IMR-90 (cell line): ENCODE measurements around the gene SLIT3. TPM values are rescaled to one million over a fixed set of nuclear protein-coding genes. Genes with fewer than 3 reads are reported as not detected.

Source experiments
- ATAC-seq: fragments of 200-7000 bp; cut with Tn5 transposase; 2 replicates; pipeline ENCODE4 v1.9.1; 2020; ENCODE audit warnings: low read depth, mild to moderate bottlenecking, moderate library complexity
- BruUV-seq: library from RNA; stranded (reverse); fragments of 400-500 nt; replicated peaks from 2 replicates; lab custom pipeline; 2021; lab: Mats Ljungman, UMichigan
- CTCF ChIA-PET: fragments of 300-600 bp; formaldehyde crosslinking; extraction: SDS; loops from one replicate; lab custom pipeline; 2021; ENCODE audit warnings: antibody characterized with exemption; lab: Yijun Ruan, JAX
- POLR2A ChIA-PET: fragments of 300-600 bp; sonication (Branson Sonifier 250); formaldehyde crosslinking; loops from one replicate; lab custom pipeline; 2022; ENCODE audit warnings: antibody characterized with exemption; ENCODE audit not compliant: unreplicated experiment; lab: Charles Lee
- DNase-seq: peaks from one replicate; pipeline ENCODE4 v3.0.0; 2013
- H2AFZ ChIP-seq: replicated peaks from 2 replicates; pipeline ENCODE3; 2013; ENCODE audit warnings: low read length, mild to moderate bottlenecking; ENCODE audit not compliant: poor library complexity
- H2AK5ac ChIP-seq: 2 replicates; pipeline ENCODE4 v1.6.1; 2013; ENCODE audit warnings: low read depth, low read length, inconsistent platforms
- H2AK9ac ChIP-seq: replicated peaks from 2 replicates; pipeline ENCODE3; 2013; ENCODE audit warnings: mild to moderate bottlenecking, low read depth, low read length, moderate library complexity; ENCODE audit not compliant: poor library complexity
- H2BK120ac ChIP-seq: 2 replicates; pipeline ENCODE4 v1.6.1; 2013; ENCODE audit warnings: low read depth, low read length, inconsistent platforms
- H2BK15ac ChIP-seq: 3 replicates; pipeline ENCODE4 v1.6.1; 2013; ENCODE audit warnings: low read depth, low read length, inconsistent platforms
- H2BK20ac ChIP-seq: 2 replicates; pipeline ENCODE4 v1.6.1; 2013; ENCODE audit warnings: low read depth, mild to moderate bottlenecking, inconsistent platforms, low read length, moderate library complexity
- H2BK5ac ChIP-seq: 2 replicates; pipeline ENCODE4 v1.6.1; 2013; ENCODE audit warnings: mild to moderate bottlenecking, low read depth, low read length, inconsistent platforms; ENCODE audit not compliant: poor library complexity, severe bottlenecking
- H3K14ac ChIP-seq: replicated peaks from 2 replicates; pipeline ENCODE4 v1.6.1; 2013; ENCODE audit warnings: low read depth, low read length, inconsistent platforms
- H3K18ac ChIP-seq: 2 replicates; pipeline ENCODE4 v1.6.1; 2013; ENCODE audit warnings: low read depth, low read length, control low read depth
- H3K23ac ChIP-seq: 2 replicates; pipeline ENCODE4 v1.6.1; 2013; ENCODE audit warnings: low read depth, low read length, inconsistent platforms
- H3K27ac ChIP-seq: 2 replicates; pipeline ENCODE4 v1.5.1; 2013; ENCODE audit warnings: mild to moderate bottlenecking, control low read depth, low read length; ENCODE audit not compliant: insufficient read depth
- H3K27me3 ChIP-seq: 2 replicates; pipeline ENCODE4 v1.6.1; 2013; ENCODE audit warnings: low read length; ENCODE audit not compliant: control insufficient read depth, insufficient read depth
- H3K36me3 ChIP-seq: 2 replicates; pipeline ENCODE4 v1.6.1; 2013; ENCODE audit warnings: low read length, mixed read lengths; ENCODE audit not compliant: control insufficient read depth, insufficient read depth
- H3K4ac ChIP-seq: 2 replicates; pipeline ENCODE4 v1.6.1; 2013; ENCODE audit warnings: low read depth, low read length, inconsistent platforms
- H3K4me1 ChIP-seq: 2 replicates; pipeline ENCODE4 v1.6.1; 2013; ENCODE audit warnings: low read length, mixed read lengths; ENCODE audit not compliant: control insufficient read depth, insufficient read depth
- H3K4me2 ChIP-seq: 2 replicates; pipeline ENCODE4 v1.6.1; 2013; ENCODE audit warnings: low read depth, mild to moderate bottlenecking, control low read depth, low read length, moderate library complexity
- H3K4me3 ChIP-seq: 2 replicates; pipeline ENCODE4 v1.5.1; 2013; ENCODE audit warnings: low read depth, mild to moderate bottlenecking, control low read depth, low read length, moderate library complexity; ENCODE audit not compliant: insufficient read depth
- H3K56ac ChIP-seq: 2 replicates; pipeline ENCODE4 v1.6.1; 2013; ENCODE audit warnings: low read length, inconsistent platforms; ENCODE audit not compliant: insufficient read depth; ENCODE audit errors: extremely low read depth
- H3K79me1 ChIP-seq, 2 experiments: 2 replicates each; pipeline ENCODE4 v1.6.1; 2013; ENCODE audit warnings: low read length in 2 of 2, inconsistent platforms in 1 of 2, low read depth in 1 of 2
- H3K9ac ChIP-seq: 2 replicates; pipeline ENCODE4 v1.6.1; 2013; ENCODE audit warnings: low read depth, low read length, control low read depth
- H3K9me1 ChIP-seq: 2 replicates; pipeline ENCODE4 v1.6.1; 2013; ENCODE audit warnings: low read length, inconsistent platforms; ENCODE audit not compliant: insufficient read depth
- H3K9me3 ChIP-seq: 2 replicates; pipeline ENCODE4 v1.6.1; 2013; ENCODE audit warnings: low read length; ENCODE audit not compliant: control insufficient read depth, insufficient read depth
- H4K20me1 ChIP-seq: 2 replicates; pipeline ENCODE4 v1.6.1; 2013; ENCODE audit warnings: low read length, inconsistent platforms; ENCODE audit not compliant: insufficient read depth
- H4K5ac ChIP-seq: 2 replicates; pipeline ENCODE4 v1.6.1; 2013; ENCODE audit warnings: mild to moderate bottlenecking, low read depth, low read length, control low read depth
- H4K8ac ChIP-seq, 2 experiments: 2 replicates each; pipeline ENCODE4 v1.6.1; 2013; ENCODE audit warnings: low read depth in 2 of 2, low read length in 2 of 2, control low read depth in 1 of 2, inconsistent platforms in 1 of 2
- H4K91ac ChIP-seq: 2 replicates; pipeline ENCODE4 v1.6.1; 2013; ENCODE audit warnings: low read depth, low read length, inconsistent platforms; ENCODE audit not compliant: insufficient read depth
- BHLHE40 ChIP-seq: fragments of 150-350 bp; IDR thresholded peaks from 2 replicates; pipeline ENCODE4 v1.6.1; 2016; ENCODE audit warnings: mild to moderate bottlenecking, low read depth, low read length
- CEBPB ChIP-seq: IDR thresholded peaks from 2 replicates; pipeline ENCODE4 v1.6.1; 2012; ENCODE audit warnings: low read depth, low read length, improper control_type of control experiment
- FOS ChIP-seq: fragments of 150-350 bp; IDR thresholded peaks from 2 replicates; pipeline ENCODE4 v1.6.1; 2016; ENCODE audit warnings: low read depth, low read length
- MAFK ChIP-seq: IDR thresholded peaks from 2 replicates; pipeline ENCODE4 v1.6.1; 2012; ENCODE audit warnings: low read depth, low read length, improper control_type of control experiment
- MXI1 ChIP-seq: IDR thresholded peaks from 2 replicates; pipeline ENCODE4 v1.6.1; 2012; ENCODE audit warnings: low read depth, mild to moderate bottlenecking, low read length, moderate library complexity, borderline replicate concordance
- POLR2A ChIP-seq: IDR thresholded peaks from 2 replicates; pipeline ENCODE4 v1.6.1; 2012; ENCODE audit warnings: mild to moderate bottlenecking, low read depth, low read length
- RFX5 ChIP-seq: IDR thresholded peaks from 2 replicates; pipeline ENCODE4 v1.8.0; 2012; ENCODE audit warnings: low read depth, mild to moderate bottlenecking, low read length, moderate library complexity
- WGBS, 2 experiments: methylation state at CpG; one replicate each; pipeline versions ENCODE4 v1.1.5 to v1.1.7; 2013; ENCODE audit warnings: missing lambda C conversion rate in 2 of 2; ENCODE audit not compliant: insufficient read length in 1 of 2; ENCODE audit errors: extremely low coverage in 2 of 2; 5-methylcytosine and 5-hydroxymethylcytosine counted together
- dilution Hi-C: fragments of 300-500 bp; cut with HindIII; formaldehyde crosslinking; loops from one replicate; pipeline ENCODE4 v1.14.3; 2018; ENCODE audit warnings: low sequenced_read_pairs; ENCODE audit not compliant: unreplicated experiment
- in situ Hi-C: fragments of 300-500 bp; cut with MboI; formaldehyde crosslinking; loops from 3 replicates; pipeline ENCODE4 v1.14.3; 2019; ENCODE audit warnings: low sequenced_read_pairs, inconsistent platforms, mixed read lengths
- intact Hi-C: fragments of 100-400 bp; cut with micrococcal nuclease; formaldehyde crosslinking; loops from 2 replicates; pipeline ENCODE4 v1.10.0; 2022
- polyA plus RNA-seq, 3 experiments: library from polyadenylated mRNA; depleted of rRNA; stranded (reverse); fragments of >200 nt; gene quantifications; 2 replicates each; pipeline ENCODE4 v1.2.3, GENCODE V29; 2012; ENCODE audit warnings: low replicate concordance in 1 of 3
- total RNA-seq: library from RNA; depleted of rRNA; stranded (reverse); fragments of >200 nt; gene quantifications from 2 replicates; pipeline ENCODE4 v1.2.3, GENCODE V29; 2012

SLIT3 gene
- total and polyA plus RNA-seq, 2 of the 4 experiments (the other 2 are of a cell fraction): 0.18 to 0.50 TPM

DNA sequence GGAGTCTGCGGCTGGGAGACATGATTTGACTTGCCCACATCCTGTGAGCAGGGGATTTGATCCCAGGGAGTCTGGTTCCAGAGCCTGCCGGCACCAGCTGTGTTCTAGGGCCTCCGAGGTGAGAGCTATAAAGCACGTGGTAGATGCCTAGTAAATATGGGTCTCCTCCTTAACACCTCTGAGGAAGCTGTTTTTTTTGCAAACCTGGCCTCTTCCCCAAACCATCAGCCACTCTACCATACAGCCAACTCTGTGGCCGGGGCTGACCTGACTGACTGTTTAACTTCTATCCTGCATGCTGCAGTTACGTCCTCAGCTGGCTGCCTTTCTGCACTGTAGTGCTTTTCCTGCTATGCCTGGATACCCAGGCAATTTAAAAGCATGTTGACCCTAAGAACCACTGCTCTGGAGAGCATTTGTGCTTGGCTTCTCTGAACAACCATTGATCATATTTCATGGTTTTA lies 220.5 kb downstream of the SLIT3 start:
- no peak overlapping the region for H3K56ac ChIP-seq
- no peak overlapping the region for H2AK9ac ChIP-seq
- H4K5ac ChIP-seq: no peak overlapping the region
- intact Hi-C loops (no loop called here), in situ Hi-C loops (no loop called here), dilution Hi-C loops (no loop called here)
- no peaks in the 10 kb centered on the region for H3K27me3 ChIP-seq
- H2BK20ac ChIP-seq: no peak overlapping the region
- no peak overlapping the region for H2AK5ac ChIP-seq
- ChIA-PET POLR2A (no interaction called here), CTCF (no interaction called here)
- H3K4me3 ChIP-seq: no peak overlapping the region
- H3K4ac ChIP-seq: no peak overlapping the region
- H2AFZ ChIP-seq: no peak overlapping the region
- no peak overlapping the region for H3K18ac ChIP-seq
- TF ChIP-seq CEBPB: no peak
- no peak for TF ChIP-seq MXI1
- no peak for TF ChIP-seq FOS
- no peak for TF ChIP-seq MAFK
- no peak for TF ChIP-seq BHLHE40
- TF ChIP-seq RFX5: no peak
- TF ChIP-seq POLR2A: no peak
- BruUV-seq: no TSS peak
- ATAC-seq (no peak), DNase-seq (no peak)
- H2BK15ac ChIP-seq: no peak overlapping the region
- no peak overlapping the region for H2BK5ac ChIP-seq
- H2BK120ac ChIP-seq: no peak overlapping the region
- H3K14ac ChIP-seq: no peak overlapping the region
- H3K23ac ChIP-seq: no peak overlapping the region
- H3K9ac ChIP-seq: no peak overlapping the region
- WGBS, 2 experiments: 51% methylated on average over 3 of the region's 6 CpGs; no CpG with 5 or more reads in 1 of the 2 experiments
- H3K4me2 ChIP-seq: no peak overlapping the region
- H3K4me1 ChIP-seq: no peaks in the 10 kb centered on the region
- no peaks in the 10 kb centered on the region for H3K36me3 ChIP-seq
- H3K9me1 ChIP-seq: no peaks in the 10 kb centered on the region
- no peak overlapping the region for H3K27ac ChIP-seq
- no peaks in the 10 kb centered on the region for H3K9me3 ChIP-seq
- no peaks in the 10 kb centered on the region for H4K20me1 ChIP-seq
- no peak overlapping the region for H4K91ac ChIP-seq
- H3K79me1 ChIP-seq: no peaks in the 10 kb centered on the region
- H4K8ac ChIP-seq: no peak overlapping the region
